ENCODE data around the gene TRPM3.

DNA sequence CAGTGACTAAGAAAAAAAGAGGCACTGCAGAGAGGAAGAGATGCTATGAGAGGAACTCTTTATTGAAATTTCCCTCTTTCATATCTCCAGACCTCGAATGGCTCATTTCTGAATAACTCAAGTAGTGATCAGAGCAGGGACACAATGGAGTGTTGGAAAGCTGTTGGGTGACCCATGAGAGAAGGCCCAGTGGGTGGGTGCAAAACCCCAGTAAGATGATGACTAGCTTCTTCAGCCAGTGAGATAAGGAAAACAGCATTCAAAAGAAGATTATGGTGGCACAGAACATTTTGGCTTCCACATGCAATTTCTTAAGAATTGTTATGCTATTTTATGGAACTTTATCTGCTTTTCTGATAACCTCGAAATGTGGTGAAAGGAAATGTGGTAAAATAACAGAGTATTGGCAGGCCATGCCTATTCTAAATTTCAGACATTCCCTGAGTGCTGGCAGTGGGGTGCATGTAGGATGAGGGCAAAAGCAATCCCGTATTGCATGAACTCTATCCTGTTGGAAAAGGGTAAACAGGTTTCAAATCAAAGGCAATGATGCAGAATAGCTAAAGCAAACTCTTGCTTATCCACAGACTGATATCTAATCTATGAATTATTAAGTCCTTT, 579.0 kb downstream of the TRPM3 start:
- TF ChIP-seq, protein P1, sequence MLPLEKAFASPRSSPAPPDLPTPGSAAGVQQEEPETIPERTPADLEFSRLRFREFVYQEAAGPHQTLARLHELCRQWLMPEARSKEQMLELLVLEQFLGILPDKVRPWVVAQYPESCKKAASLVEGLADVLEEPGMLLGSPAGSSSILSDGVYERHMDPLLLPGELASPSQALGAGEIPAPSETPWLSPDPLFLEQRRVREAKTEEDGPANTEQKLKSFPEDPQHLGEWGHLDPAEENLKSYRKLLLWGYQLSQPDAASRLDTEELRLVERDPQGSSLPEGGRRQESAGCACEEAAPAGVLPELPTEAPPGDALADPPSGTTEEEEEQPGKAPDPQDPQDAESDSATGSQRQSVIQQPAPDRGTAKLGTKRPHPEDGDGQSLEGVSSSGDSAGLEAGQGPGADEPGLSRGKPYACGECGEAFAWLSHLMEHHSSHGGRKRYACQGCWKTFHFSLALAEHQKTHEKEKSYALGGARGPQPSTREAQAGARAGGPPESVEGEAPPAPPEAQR (CRISPR knock-in tag; IDR thresholded peaks at IDR 0.05), result no peak
- TF ChIP-seq, protein P2, sequence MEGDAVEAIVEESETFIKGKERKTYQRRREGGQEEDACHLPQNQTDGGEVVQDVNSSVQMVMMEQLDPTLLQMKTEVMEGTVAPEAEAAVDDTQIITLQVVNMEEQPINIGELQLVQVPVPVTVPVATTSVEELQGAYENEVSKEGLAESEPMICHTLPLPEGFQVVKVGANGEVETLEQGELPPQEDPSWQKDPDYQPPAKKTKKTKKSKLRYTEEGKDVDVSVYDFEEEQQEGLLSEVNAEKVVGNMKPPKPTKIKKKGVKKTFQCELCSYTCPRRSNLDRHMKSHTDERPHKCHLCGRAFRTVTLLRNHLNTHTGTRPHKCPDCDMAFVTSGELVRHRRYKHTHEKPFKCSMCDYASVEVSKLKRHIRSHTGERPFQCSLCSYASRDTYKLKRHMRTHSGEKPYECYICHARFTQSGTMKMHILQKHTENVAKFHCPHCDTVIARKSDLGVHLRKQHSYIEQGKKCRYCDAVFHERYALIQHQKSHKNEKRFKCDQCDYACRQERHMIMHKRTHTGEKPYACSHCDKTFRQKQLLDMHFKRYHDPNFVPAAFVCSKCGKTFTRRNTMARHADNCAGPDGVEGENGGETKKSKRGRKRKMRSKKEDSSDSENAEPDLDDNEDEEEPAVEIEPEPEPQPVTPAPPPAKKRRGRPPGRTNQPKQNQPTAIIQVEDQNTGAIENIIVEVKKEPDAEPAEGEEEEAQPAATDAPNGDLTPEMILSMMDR (IDR thresholded peaks at IDR 0.05), result no peak
- no peak for TF ChIP-seq SP1 (CRISPR knock-in tag; conservative IDR thresholded peaks at IDR 0.05)
- TF ChIP-seq NFATC4 (CRISPR knock-in tag; IDR thresholded peaks at IDR 0.05), result no peak

All from WTC11 (cell line).